Upper lobe of left lung (tissue), 4 donors: Measurements from ENCODE around the gene TMEM175.

Experiments
- POLR2AphosphoS5 ChIP-seq, 2 donors: sonication (generic); formaldehyde crosslinking; IDR thresholded peaks; one replicate each; pipeline ENCODE4 v1.5.1; 2017; ENCODE audit warnings: antibody characterized with exemption in 2 of 2
- TF ChIP-seq, protein P1 (sequence below), 6 experiments: fragments of 450-650 bp in 4 of 6; fragments of 200-600 bp in 2 of 6; sonication (generic) in 2 of 6; IDR thresholded peaks; one replicate each; pipeline ENCODE4 v1.5.1; 2016 to 2019; ENCODE audit warnings: antibody characterized with exemption in 6 of 6

DNA sequence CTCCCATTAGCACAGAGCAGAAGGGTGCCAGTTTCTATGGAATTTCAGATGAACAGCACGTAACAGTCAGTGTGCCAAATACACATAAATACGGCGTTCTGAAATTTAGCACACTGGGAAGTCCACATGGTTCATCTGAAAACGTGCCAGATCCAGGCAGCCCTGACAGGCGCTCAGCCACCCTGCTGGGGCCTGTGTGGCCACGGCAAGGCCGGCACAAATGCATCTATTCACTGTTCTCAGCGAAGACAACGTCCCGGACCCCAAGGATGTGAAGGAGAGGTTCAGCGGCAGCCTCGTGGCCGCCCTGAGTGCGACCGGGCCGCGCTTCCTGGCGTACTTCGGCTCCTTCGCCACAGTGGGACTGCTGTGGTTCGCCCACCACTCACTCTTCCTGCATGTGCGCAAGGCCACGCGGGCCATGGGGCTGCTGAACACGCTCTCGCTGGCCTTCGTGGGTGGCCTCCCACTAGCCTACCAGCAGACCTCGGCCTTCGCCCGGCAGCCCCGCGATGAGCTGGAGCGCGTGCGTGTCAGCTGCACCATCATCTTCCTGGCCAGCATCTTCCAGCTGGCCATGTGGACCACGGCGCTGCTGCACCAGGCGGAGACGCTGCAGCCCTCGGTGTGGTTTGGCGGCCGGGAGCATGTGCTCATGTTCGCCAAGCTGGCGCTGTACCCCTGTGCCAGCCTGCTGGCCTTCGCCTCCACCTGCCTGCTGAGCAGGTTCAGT, 25.5 kb downstream of the TMEM175 start:
- TF ChIP-seq, protein P1, sequence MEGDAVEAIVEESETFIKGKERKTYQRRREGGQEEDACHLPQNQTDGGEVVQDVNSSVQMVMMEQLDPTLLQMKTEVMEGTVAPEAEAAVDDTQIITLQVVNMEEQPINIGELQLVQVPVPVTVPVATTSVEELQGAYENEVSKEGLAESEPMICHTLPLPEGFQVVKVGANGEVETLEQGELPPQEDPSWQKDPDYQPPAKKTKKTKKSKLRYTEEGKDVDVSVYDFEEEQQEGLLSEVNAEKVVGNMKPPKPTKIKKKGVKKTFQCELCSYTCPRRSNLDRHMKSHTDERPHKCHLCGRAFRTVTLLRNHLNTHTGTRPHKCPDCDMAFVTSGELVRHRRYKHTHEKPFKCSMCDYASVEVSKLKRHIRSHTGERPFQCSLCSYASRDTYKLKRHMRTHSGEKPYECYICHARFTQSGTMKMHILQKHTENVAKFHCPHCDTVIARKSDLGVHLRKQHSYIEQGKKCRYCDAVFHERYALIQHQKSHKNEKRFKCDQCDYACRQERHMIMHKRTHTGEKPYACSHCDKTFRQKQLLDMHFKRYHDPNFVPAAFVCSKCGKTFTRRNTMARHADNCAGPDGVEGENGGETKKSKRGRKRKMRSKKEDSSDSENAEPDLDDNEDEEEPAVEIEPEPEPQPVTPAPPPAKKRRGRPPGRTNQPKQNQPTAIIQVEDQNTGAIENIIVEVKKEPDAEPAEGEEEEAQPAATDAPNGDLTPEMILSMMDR (IDR thresholded peaks at IDR 0.05) = no peak
- TF ChIP-seq POLR2AphosphoS5 (IDR thresholded peaks at IDR 0.05) = no peak
